DMS153 treated with DMSO at 0.1 percent for 48 hours (cell line): ENCODE measurements around the gene SYT13.

ENCODE experiments used
- DNase-seq: peaks from one replicate; lab custom pipeline; 2025; ENCODE audit not compliant: unreplicated experiment; lab: John Stamatoyannopoulos, UW

SYT13 gene

DNA sequence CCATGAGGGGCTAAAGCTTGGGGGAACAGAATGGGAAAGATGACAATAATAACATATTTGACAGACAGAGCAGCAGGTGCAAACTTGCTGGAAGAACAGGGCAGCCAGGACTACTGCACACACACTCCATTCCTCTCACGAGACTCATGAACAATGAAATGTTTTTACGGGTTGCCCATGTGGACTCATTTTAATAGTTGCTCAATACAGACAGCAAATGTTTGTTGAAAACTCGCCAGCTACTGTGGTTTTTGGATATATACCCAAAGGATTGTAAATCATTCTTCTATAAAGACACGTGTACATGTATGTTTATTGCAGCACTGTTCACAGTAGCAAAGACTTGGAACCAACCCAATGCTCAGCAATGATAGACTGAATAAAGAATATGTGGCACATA is 10.3 kb downstream of the SYT13 start:
- DNase-seq: no peak

GRCh38 chr11:45274206-45274605 is 11.9 kb downstream of the SYT13 start:
- no peak for DNase-seq

DNA sequence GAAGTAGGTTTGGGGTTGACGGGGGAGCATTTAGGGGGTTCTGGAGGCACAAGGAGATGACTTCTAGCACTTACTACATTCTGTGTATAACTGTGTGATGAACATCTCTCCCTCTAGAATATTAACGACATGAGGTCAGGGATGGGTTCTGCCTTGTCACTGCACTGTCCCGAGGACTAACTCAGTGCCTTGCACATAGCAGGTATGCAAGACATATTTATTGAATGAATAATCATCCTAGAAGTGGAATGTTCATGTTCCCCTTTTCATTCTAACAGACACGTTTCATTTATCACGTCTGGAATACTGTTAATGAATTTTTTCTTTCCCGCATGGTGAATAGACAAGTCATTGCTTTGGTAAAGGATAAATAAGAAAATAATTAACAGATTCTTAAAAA is 12.6 kb downstream of the SYT13 start:
- no peak for DNase-seq

DNA sequence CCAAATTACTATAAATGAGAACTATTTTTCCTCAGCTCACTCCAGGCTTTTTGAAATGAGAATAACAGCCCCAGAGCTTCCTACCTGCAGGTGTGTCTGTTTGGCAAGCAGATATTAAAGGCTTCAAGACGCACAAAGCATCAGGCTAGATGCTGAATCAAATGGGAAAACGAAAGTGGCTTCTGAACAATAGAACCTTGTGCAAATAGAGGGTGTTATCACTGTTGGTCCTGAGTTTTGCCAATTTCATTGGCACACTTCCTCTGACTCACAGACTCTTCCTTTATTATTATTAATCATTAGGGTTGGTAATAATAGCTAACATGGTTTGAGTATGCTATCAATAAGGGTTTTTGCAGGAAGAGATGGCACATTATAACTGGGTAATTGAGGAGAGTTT is 13.4 kb downstream of the SYT13 start:
- DNase-seq: peak; percentile 79

- no peak for DNase-seq
These were observed 15.0 kb downstream of the SYT13 start for GRCh38 chr11:45270946-45271716.

DNA sequence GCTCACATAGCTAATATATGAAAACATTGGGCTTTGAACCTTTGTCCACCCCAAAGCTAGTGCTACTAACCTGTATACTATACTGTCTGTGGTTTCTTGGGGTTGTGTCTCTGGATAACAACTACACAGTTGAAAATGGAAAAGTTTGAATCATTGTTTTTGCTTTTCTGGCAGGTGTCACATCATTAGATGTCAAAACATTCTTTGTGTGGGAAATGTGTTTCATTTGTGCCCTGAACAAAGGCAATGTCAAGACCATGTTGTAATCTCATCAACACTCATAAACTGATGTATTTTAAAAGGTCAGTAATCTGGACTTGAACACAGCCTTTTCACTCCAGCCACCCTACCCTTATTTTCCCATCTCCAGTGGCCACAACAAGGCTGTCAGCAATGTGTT is 16.5 kb downstream of the SYT13 start:
- no peak for DNase-seq

DNA sequence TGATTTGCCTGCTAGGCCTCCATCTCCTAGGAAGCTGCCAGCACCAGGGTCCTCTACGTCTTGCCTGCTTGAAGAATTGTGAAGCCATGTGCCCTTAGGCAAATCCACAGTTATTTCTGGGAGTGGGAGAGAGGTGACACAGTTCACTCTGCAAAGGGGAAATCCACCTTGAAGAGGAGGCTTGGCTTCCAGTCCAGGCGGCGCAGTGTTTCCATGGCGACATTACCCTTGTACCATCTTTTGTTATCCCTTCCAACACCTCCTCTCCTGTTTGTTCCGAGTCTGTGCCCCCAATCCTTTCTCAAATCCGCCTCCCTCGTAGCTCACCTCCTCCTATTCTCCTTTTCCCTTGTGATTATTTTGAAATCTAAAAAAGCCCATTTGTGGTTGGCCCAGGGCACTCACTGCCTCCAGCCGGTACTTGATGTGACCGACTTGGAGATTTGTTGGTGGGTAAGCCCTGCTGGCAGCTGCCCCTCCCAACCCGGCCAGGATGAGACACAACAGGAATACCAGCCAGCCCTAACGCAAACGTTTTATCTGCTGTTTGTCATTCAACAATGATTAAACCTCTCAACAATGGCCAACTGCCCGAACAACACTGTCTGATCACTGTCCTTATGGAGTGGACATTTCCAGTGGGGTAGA is 18.4 kb downstream of the SYT13 start:
- DNase-seq: peak; percentile 27

GRCh38 chr11:45267052-45267451 is 19.1 kb downstream of the SYT13 start:
- DNase-seq: no peak

DNA sequence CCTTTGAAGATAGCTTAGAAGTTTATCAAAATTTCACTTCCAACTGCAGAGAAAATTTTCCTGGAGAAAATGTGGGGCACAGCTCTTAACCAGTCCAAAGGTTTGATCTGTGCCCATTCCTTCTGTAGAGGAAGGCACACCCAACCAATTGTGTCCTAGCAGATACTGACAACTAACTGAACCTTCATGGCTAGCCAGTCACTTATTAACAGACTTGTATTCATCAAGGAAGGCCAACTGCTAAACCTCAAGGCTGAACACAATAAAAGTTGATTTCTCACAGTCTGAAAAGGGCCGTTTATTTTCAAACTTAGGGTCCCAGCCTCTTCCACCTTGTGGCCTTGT is 19.5 kb downstream of the SYT13 start:
- DNase-seq: no peak

DNA sequence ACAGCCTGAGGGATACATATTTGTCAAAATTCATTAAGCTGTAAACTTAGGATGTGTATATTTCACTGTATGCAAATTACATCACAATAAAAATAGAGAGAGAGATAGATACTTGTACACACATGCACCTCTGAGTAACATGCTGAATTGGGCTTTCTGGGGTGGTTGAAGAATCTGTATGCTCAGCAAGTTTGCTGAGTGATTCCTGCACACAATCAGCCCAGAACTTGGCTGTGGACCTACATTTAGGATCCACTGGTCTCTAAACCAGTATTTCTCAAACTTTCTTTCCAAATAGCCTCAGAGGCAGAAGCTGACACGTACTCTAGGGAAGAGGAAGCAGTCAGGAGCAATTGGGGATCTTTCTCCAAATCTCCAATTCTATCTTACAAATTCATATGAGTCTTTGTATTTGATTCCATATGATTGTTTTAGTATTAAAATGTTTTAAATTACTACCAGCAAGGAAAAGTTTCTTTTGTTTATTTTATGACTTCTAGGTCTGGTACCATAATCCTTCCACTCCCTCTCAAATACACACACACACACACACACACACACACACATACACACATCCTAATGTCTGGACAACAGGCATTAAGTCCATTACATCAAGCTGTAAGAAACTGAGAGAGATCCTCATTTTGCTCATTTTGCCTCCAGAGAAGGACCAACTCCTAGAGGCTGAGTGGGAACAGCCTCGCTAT is 20.0 kb downstream of the SYT13 start:
- no peak for DNase-seq

- DNase-seq: no peak
These were observed 21.2 kb downstream of the SYT13 start for GRCh38 chr11:45264839-45265515.

- DNase-seq: no peak
These were observed 22.4 kb downstream of the SYT13 start for GRCh38 chr11:45263773-45264172.

GRCh38 chr11:45262900-45263299 is 23.2 kb downstream of the SYT13 start:
- DNase-seq: peak; percentile 71

DNA sequence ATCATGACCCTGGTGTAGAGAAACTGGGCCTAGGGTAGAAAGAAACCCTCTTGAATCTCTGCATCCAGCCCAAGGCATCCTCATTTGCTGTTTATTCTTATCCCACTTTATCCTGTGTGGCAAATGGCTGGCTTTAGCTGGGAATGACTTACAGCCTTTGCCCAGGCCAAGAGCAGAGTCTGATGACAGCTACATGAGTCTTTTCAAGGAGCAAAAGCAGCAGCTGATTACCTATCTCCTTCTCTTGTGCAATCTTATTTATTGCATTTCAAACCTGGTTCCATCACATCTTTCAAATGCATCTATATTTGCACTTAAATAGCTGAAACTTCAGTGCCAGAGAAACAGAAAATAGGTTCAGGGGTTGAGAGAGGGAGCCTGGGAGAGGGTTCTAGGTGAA is 26.1 kb downstream of the SYT13 start:
- DNase-seq: no peak

- DNase-seq: no peak
These were observed 26.5 kb downstream of the SYT13 start for GRCh38 chr11:45259592-45259991.

DNA sequence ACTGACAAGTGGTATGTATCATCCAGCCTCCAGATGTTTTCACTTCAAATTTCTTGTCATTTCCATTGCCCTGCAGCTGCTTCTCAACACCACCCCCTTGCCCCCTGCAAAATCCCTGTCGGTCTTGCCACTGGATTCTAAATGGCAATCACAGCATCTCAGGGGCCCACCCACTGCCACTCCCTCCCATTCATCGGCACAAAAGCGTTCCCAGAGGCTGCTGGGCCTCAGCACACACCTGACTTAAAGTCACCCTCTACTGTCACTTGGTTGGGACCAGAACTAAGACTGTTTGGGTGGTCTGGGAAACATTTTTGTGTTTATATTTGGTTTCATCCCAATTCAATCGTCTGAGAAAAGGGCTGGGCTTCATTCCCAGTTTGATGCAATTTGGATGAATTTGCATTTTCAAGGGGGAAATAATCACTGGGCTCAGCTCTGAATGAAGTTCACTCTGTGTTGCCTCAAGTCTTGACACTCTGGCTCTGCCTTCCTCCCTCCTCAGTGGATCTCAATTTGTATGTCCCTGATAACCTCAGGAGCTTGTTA is 27.1 kb downstream of the SYT13 start:
- no peak for DNase-seq

DNA sequence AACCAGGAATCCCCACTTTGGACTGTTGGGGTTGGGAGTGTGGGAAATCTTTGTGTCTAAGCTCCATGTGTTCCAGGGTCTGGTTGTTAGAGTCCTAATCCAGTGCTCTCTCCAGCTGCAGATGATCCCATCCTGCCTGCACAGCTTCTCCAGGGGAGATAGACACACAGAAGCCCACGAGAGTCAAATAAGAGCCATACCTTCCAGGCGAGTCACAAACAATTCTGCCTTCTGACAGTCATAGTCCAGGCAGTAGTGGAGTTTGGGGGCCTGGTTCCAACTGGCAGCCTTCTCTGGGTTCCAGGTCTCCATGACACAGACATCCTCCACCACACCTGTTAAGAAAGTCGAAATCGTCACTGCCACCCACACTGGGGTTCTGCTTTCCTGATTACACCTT is 32.1 kb downstream of the SYT13 start:
- DNase-seq: no peak

GRCh38 chr11:45253640-45254039 is 32.5 kb downstream of the SYT13 start:
- no peak for DNase-seq

DNA sequence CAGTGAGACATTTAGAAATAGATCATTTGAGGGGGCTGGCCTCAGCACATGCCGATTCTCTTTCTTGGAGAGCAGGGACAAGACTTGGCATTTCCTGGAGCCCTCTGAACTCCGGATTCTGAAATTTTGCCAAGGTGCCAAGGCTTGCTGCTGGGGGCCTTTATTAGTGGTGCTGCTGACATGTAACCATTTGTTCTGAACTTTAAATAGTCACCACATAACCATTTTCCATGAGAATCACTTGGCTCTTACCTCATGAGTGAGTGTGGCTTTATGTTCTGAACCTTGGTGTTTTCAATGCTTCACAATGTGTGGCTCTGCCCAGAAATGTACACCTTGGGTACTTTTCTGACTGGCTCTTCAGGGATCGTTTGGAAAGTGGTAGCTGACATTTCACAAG is 33.3 kb downstream of the SYT13 start:
- DNase-seq: no peak

DNA sequence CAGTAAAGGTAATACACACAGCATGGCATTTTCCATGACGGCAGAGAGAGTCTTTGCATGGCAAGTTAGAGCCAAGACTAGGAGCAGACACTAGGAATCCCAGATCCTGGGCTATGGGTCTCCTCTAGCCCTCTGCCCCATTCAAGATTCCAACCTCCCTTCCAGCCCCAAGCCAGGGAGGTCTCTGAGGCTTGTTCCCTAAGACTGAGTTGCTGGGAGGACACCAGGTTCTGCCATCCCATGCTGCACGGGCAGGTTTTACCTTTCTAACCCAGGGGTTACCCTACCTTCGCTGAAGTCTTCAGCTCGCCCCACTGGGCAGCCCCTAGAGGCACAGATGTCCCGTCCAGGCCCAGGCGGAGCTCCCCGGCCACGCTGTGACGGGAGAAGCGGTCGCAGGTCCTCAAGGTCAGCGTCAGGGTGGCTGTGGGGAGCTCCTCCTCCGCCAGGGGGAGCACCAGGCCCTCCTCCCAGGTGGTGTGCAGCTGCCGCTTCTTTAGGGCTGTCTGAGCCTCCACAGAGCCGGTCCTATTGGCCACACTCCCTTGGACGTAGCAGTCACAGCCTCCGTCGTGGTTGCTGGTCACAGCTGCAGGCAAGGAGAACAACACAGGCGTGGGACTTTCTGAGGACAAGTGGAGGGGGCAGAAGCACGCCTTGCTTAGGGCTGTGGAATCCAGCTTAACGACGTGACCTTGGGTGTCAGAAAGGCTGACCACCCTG is 33.8 kb downstream of the SYT13 start:
- DNase-seq: no peak
